HT-29 (cell line): ENCODE measurements around the gene OR4X1. TPM values are rescaled to one million over a fixed set of nuclear protein-coding genes. Genes with fewer than 3 reads are reported as not detected.
A peak's percentile ranks its signal among the peaks of the same experiment; 100 is the strongest.
"Not testable (repeated sequence)": the region's sequence is repeated elsewhere in the genome, so short reads cannot be mapped to it uniquely, and the experiment has no call there.

ENCODE experiments used
- DNase-seq: peaks from one replicate; pipeline ENCODE4 v3.0.0-alpha.2; 2015; ENCODE audit warnings: low spot score
- total RNA-seq: library from RNA; depleted of rRNA; stranded (reverse); fragments of >200 nt; shearing (Covaris generic); gene quantifications from 2 replicates; pipeline ENCODE4 v1.2.3, GENCODE V29; 2014; rRNA removed

Gene OR4X1
- not detected in 2 replicates for total RNA-seq

- DNase-seq, result no peak
Measured at GRCh38 chr11:48263423-48263911, at the start of gene OR4X1. OR4X1 (plus strand) TSS chr11:48263861; CDS start chr11:48263861, 0 bp downstream.

GRCh38 chr11:48216510-48216909 is 47.2 kb upstream of the OR4X1 start, which contains the start of gene OR4B1:
OR4B1 (plus strand) TSS chr11:48216810; CDS start chr11:48216810, 0 bp downstream.
- DNase-seq, result no peak

GRCh38 chr11:48228761-48229160 is 34.9 kb upstream of the OR4X1 start:
- DNase-seq, result no peak

GRCh38 chr11:48230057-48230456 is 33.6 kb upstream of the OR4X1 start:
- not testable (repeated sequence) for DNase-seq

- DNase-seq, result no peak
Measured at GRCh38 chr11:48237727-48238126, 25.9 kb upstream of the OR4X1 start.

GRCh38 chr11:48242501-48242900 is 21.2 kb upstream of the OR4X1 start:
- no peak for DNase-seq

- no peak for DNase-seq
Measured at GRCh38 chr11:48244804-48245203, 18.9 kb upstream of the OR4X1 start, which contains the start of gene OR4X2. OR4X2 (plus strand) TSS chr11:48245104; CDS start chr11:48245104, 0 bp downstream.

- no peak for DNase-seq
Measured at GRCh38 chr11:48248902-48249301, 14.8 kb upstream of the OR4X1 start.

GRCh38 chr11:48261600-48261999 is 2.1 kb upstream of the OR4X1 start:
- no peak for DNase-seq

- no peak for DNase-seq
Measured at GRCh38 chr11:48270621-48271020, 7.0 kb downstream of the OR4X1 start.

GRCh38 chr11:48272606-48273005 is 8.9 kb downstream of the OR4X1 start:
- DNase-seq, result no peak

GRCh38 chr11:48305923-48306322 is 42.3 kb downstream of the OR4X1 start, which contains the start of gene OR4S1:
OR4S1 (plus strand) TSS chr11:48306223; CDS start chr11:48306223, 0 bp downstream.
- no peak for DNase-seq

GRCh38 chr11:48307760-48308386 is 44.2 kb downstream of the OR4X1 start:
- DNase-seq, result peak; percentile 92

- DNase-seq, result not testable (repeated sequence)
Measured at GRCh38 chr11:48313590-48313989, 49.9 kb downstream of the OR4X1 start.

Other genes starting within 250 kb of the OR4X1 start
- gene OR4B1, start 47.1 kb upstream of the OR4X1 start, total RNA-seq, result not detected in 2 replicates
- gene OR4X2, start 18.8 kb upstream of the OR4X1 start, total RNA-seq, result not detected in 2 replicates
- gene OR4S1, start 42.4 kb downstream of the OR4X1 start, total RNA-seq, result not detected in 2 replicates
- not detected in 2 replicates for gene OR4C3, start 61.1 kb downstream of the OR4X1 start, total RNA-seq
- gene OR4C5, start 102.6 kb downstream of the OR4X1 start, total RNA-seq, result not detected in 2 replicates
- not detected in 2 replicates for gene OR4A47, start 224.9 kb downstream of the OR4X1 start, total RNA-seq